ENCODE measurements around the gene TP53.

Gene TP53

DNA sequence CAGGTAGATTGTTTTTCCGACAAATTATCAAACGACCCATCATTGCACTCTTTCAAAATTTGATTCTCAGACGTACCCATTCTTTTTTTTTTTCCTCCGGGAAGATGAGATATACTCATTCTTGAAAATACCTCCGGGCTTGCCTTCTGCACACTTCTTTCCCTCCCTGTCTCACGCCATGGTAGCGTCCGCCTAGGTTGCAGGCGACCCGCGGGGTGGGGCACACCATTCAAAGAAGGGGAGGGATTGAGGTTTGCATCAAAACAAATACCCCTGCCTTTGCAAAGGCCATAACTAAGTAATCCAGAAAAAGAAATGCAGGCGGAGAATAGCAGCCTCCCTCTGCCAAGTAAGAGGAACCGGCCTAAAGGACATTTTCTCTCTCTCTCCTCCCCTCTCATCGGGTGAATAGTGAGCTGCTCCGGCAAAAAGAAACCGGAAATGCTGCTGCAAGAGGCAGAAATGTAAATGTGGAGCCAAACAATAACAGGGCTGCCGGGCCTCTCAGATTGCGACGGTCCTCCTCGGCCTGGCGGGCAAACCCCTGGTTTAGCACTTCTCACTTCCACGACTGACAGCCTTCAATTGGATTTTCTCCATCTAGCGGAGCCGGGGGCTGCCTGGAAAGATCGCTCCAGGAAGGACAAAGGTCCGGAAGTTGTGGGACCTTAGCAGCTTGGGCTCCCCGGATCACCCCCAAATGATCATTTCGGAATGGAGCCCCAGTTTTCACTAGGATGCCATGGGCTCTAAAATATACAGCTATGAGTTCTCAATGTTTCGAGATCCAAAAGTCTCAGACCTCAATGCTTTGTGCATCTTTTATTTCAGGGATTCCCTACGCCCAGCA, 843 bp downstream of the TP53 start:
- DNase-seq (ENCODE audit: low read depth), result peak; percentile 91
- no peak for TF ChIP-seq CTCF (IDR thresholded peaks at IDR 0.05; ENCODE audit: insufficient read depth, low read depth, low read length, missing control alignments)
- H3K4me3 ChIP-seq (ENCODE audit: low read depth, low read length), result peak overlapping the region; percentile 98

- TF ChIP-seq CTCF (IDR thresholded peaks at IDR 0.05; ENCODE audit: insufficient read depth, low read depth, low read length, missing control alignments), result no peak
- DNase-seq (ENCODE audit: low read depth), result peak; percentile 96
- peak overlapping the region; percentile 98 for H3K4me3 ChIP-seq (ENCODE audit: low read depth, low read length)
Measured at GRCh38 chr17:7685533-7686221, 1.6 kb downstream of the TP53 start.

GRCh38 chr17:7684851-7685532, 2.3 kb downstream of the TP53 start:
- no peak for DNase-seq (ENCODE audit: low read depth)
- TF ChIP-seq CTCF (IDR thresholded peaks at IDR 0.05; ENCODE audit: insufficient read depth, low read depth, low read length, missing control alignments), result no peak
- peak overlapping the region; percentile 98 for H3K4me3 ChIP-seq (ENCODE audit: low read depth, low read length)

- H3K4me3 ChIP-seq (ENCODE audit: low read depth, low read length), result no peak overlapping the region
- DNase-seq (ENCODE audit: low read depth), result no peak
- TF ChIP-seq CTCF (IDR thresholded peaks at IDR 0.05; ENCODE audit: insufficient read depth, low read depth, low read length, missing control alignments), result no peak
Measured at GRCh38 chr17:7677388-7678067, 9.8 kb downstream of the TP53 start.

DNA sequence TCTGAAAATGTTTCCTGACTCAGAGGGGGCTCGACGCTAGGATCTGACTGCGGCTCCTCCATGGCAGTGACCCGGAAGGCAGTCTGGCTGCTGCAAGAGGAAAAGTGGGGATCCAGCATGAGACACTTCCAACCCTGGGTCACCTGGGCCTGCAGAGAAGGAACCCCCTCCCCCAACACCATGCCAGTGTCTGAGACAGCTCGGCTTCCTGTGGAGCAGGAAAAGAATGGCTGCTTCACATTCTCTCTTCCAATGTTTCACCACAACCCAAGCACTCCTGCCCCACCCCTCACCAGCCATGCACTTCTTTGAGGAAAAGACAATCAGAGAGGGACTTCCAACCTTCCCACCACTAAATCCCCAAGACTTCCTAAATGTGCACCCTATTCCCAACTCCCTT, 10.8 kb downstream of the TP53 start:
- H3K4me3 ChIP-seq (ENCODE audit: low read depth, low read length), result no peak overlapping the region
- no peak for TF ChIP-seq CTCF (IDR thresholded peaks at IDR 0.05; ENCODE audit: insufficient read depth, low read depth, low read length, missing control alignments)
- no peak for DNase-seq (ENCODE audit: low read depth)

- TF ChIP-seq CTCF (IDR thresholded peaks at IDR 0.05; ENCODE audit: insufficient read depth, low read depth, low read length, missing control alignments), result no peak
- no peak overlapping the region for H3K4me3 ChIP-seq (ENCODE audit: low read depth, low read length)
- no peak for DNase-seq (ENCODE audit: low read depth)
Measured at GRCh38 chr17:7674934-7675333, 12.4 kb downstream of the TP53 start.

All from GM12865 (cell line).